OCI-LY7 (cell line): Measurements from ENCODE around the gene AOAH. TPM values are rescaled to one million over a fixed set of nuclear protein-coding genes. Genes with fewer than 3 reads are reported as not detected.
"Not testable (repeated sequence)": the region's sequence is repeated elsewhere in the genome, so short reads cannot be mapped to it uniquely, and the experiment has no call there.

Source experiments
- BruUV-seq: library from RNA; stranded (reverse); fragments of 400-500 nt; replicated peaks from 2 replicates; lab custom pipeline; 2021; lab: Mats Ljungman, UMichigan
- CTCF ChIA-PET: fragments of 300-600 bp; sonication (Branson Sonifier 250); formaldehyde crosslinking; loops from one replicate; lab custom pipeline; 2022; ENCODE audit warnings: antibody characterized with exemption; ENCODE audit not compliant: unreplicated experiment; lab: Charles Lee
- POLR2A ChIA-PET: fragments of 300-600 bp; sonication (Branson Sonifier 250); formaldehyde crosslinking; loops from one replicate; lab custom pipeline; 2022; ENCODE audit warnings: antibody characterized with exemption; lab: Charles Lee
- DNase-seq: peaks from one replicate; pipeline ENCODE4 v3.0.0-alpha.2; 2015; ENCODE audit warnings: low spot score
- H2AFZ ChIP-seq: fragments of 200-600 bp; sonication (generic), shearing (Covaris generic); 2 replicates; pipeline ENCODE4 v1.6.1; 2014; ENCODE audit warnings: mild to moderate bottlenecking, antibody characterized with exemption, low read length, moderate library complexity
- H3K27ac ChIP-seq: fragments of 200-600 bp; sonication (generic); 2 replicates; pipeline ENCODE4 v1.5.1; 2014; ENCODE audit warnings: mixed run types, low read depth, mild to moderate bottlenecking, moderate library complexity, low read length, inconsistent platforms; ENCODE audit not compliant: poor library complexity, severe bottlenecking
- H3K36me3 ChIP-seq: fragments of 200-600 bp; sonication (generic); 2 replicates; pipeline ENCODE4 v1.6.1; 2014; ENCODE audit warnings: mild to moderate bottlenecking, antibody characterized with exemption, low read length, moderate library complexity, mixed read lengths; ENCODE audit not compliant: insufficient read depth
- H3K4me1 ChIP-seq: fragments of 200-600 bp; sonication (generic); 2 replicates; pipeline ENCODE4 v1.5.1; 2014; ENCODE audit warnings: mild to moderate bottlenecking, low read length; ENCODE audit not compliant: insufficient read depth, poor library complexity, severe bottlenecking
- H3K4me2 ChIP-seq: fragments of 200-600 bp; sonication (generic); 2 replicates; pipeline ENCODE4 v1.6.1; 2014; ENCODE audit warnings: mild to moderate bottlenecking, low read length
- H3K4me3 ChIP-seq: fragments of 200-600 bp; sonication (generic); 2 replicates; pipeline ENCODE4 v1.5.1; 2014; ENCODE audit warnings: mild to moderate bottlenecking, low read depth, low read length; ENCODE audit not compliant: poor library complexity, severe bottlenecking
- H3K79me2 ChIP-seq: fragments of 200-600 bp; sonication (generic); 2 replicates; pipeline ENCODE4 v1.6.1; 2016; ENCODE audit warnings: low read depth, mild to moderate bottlenecking, low read length, moderate library complexity, mixed read lengths; ENCODE audit not compliant: insufficient read depth
- H3K9me2 ChIP-seq: fragments of 200-600 bp; sonication (generic); 2 replicates; pipeline ENCODE4 v1.6.1; 2016; ENCODE audit warnings: mild to moderate bottlenecking, low read length, mixed read lengths; ENCODE audit not compliant: insufficient read depth
- H3K9me3 ChIP-seq: fragments of 200-600 bp; sonication (generic); 2 replicates; pipeline ENCODE4 v1.6.1; 2014; ENCODE audit warnings: mild to moderate bottlenecking, mixed run types, low read length, mixed read lengths
- H4K20me1 ChIP-seq: fragments of 200-600 bp; sonication (generic); 2 replicates; pipeline ENCODE4 v1.6.1; 2014; ENCODE audit warnings: mild to moderate bottlenecking, antibody characterized with exemption, low read length, moderate library complexity, mixed read lengths; ENCODE audit not compliant: insufficient read depth
- CTCF ChIP-seq: fragments of 200-600 bp; sonication (generic); conservative IDR thresholded peaks from 2 replicates; pipeline ENCODE4 v1.5.1; 2014; ENCODE audit warnings: mild to moderate bottlenecking, antibody characterized with exemption, low read length, moderate library complexity, mixed read lengths
- EZH2phosphoT487 ChIP-seq: fragments of 200-600 bp; sonication (generic); IDR thresholded peaks from 2 replicates; pipeline ENCODE4 v1.6.1; 2018; ENCODE audit warnings: low read depth, borderline replicate concordance, mild to moderate bottlenecking, mixed run types, antibody characterized with exemption, low read length, moderate library complexity, mixed read lengths
- intact Hi-C: fragments of 100-400 bp; cut with micrococcal nuclease; formaldehyde crosslinking; loops from one replicate; pipeline ENCODE4 v1.10.0; 2022; ENCODE audit not compliant: unreplicated experiment
- total RNA-seq, 2 experiments: library from RNA; depleted of rRNA in 1 of 2; stranded (reverse); fragments of >200 nt in 1 of 2; shearing (Covaris generic) in 1 of 2; gene quantifications; 2 replicates each; pipeline ENCODE4 v1.2.3, GENCODE V29; 2014 to 2022

The AOAH gene
- total RNA-seq, 2 experiments from 2014 or later, result 0.13 to 0.61 TPM

- Histone ChIP-seq H3K4me2 (no peak overlapping the region), H3K79me2 (no peaks in the 10 kb centered on the region), H3K4me3 (no peak overlapping the region), H3K36me3 (no peaks in the 10 kb centered on the region), H4K20me1 (no peaks in the 10 kb centered on the region), H3K9me2 (no peaks in the 10 kb centered on the region), H3K4me1 (no peaks in the 10 kb centered on the region), H3K9me3 (no peaks in the 10 kb centered on the region), H2AFZ (no peak overlapping the region), H3K27ac (no peak overlapping the region)
- ChIA-PET CTCF (no interaction called here), POLR2A (no interaction called here)
- no peak for DNase-seq
- intact Hi-C loops, result no loop called here
- BruUV-seq, result no TSS peak
- TF ChIP-seq CTCF (no peak), EZH2phosphoT487 (no peak)
Measured at GRCh38 chr7:36719083-36719632, 5.1 kb downstream of the AOAH start.

GRCh38 chr7:36717586-36717985 lies 6.7 kb downstream of the AOAH start:
- intact Hi-C loops, result no loop called here
- no peak overlapping the region for H3K27ac ChIP-seq
- H3K79me2 ChIP-seq, result no peaks in the 10 kb centered on the region
- TF ChIP-seq EZH2phosphoT487, result no peak
- TF ChIP-seq CTCF, result no peak
- no peak overlapping the region for H3K4me3 ChIP-seq
- POLR2A ChIA-PET, result interaction anchor here (0.7 kb wide), 1 partner anchor 9 kb away, joined by 5 read pairs; no protein-coding TSS in a partner anchor
- no TSS peak for BruUV-seq
- no peak overlapping the region for H2AFZ ChIP-seq
- no peaks in the 10 kb centered on the region for H3K36me3 ChIP-seq
- no peak for DNase-seq
- H3K9me2 ChIP-seq, result no peaks in the 10 kb centered on the region
- H3K9me3 ChIP-seq, result no peaks in the 10 kb centered on the region
- no peak overlapping the region for H3K4me2 ChIP-seq
- H4K20me1 ChIP-seq, result no peaks in the 10 kb centered on the region
- no peaks in the 10 kb centered on the region for H3K4me1 ChIP-seq
- CTCF ChIA-PET, result no interaction called here

GRCh38 chr7:36716802-36717201 lies 7.5 kb downstream of the AOAH start:
- H3K9me2 ChIP-seq, DNase-seq, H3K4me1 ChIP-seq, POLR2A ChIA-PET, H3K9me3 ChIP-seq, H3K4me3 ChIP-seq, intact Hi-C loops, CTCF ChIA-PET, H3K4me2 ChIP-seq, H2AFZ ChIP-seq, H3K79me2 ChIP-seq, H4K20me1 ChIP-seq, BruUV-seq, H3K27ac ChIP-seq, H3K36me3 ChIP-seq: not testable (repeated sequence)
